ENCODE data around the gene ZIC1. TPM values are rescaled to one million over a fixed set of nuclear protein-coding genes. Genes with fewer than 3 reads are reported as not detected.

ZIC1 gene
- total RNA-seq, 1 experiment from 2014 or later, result not detected

GRCh38 chr3:147428754-147429153 is 19.6 kb downstream of the ZIC1 start:
- H3K79me2 ChIP-seq (ENCODE audit: insufficient read depth, low read length), result no peaks in the 10 kb centered on the region
- H3K27me3 ChIP-seq (ENCODE audit: insufficient read depth, low read length), result peaks cover 14% of the 10 kb centered on the region
- H3K4ac ChIP-seq (ENCODE audit: low read depth, low read length), result no peak overlapping the region
- no peaks in the 10 kb centered on the region for H3K9me3 Mint-ChIP-seq
- no peak overlapping the region for H2BK5ac ChIP-seq (ENCODE audit: insufficient read length, low read length)
- H2BK15ac ChIP-seq (ENCODE audit: low read depth, low read length), result no peak overlapping the region
- no peak overlapping the region for H3K4me3 Mint-ChIP-seq
- peaks cover 8 to 11% of the 10 kb centered on the region in 2 experiments for H3K4me1 Mint-ChIP-seq
- no peak overlapping the region for H2BK20ac ChIP-seq (ENCODE audit: low read depth, low read length, poor library complexity, severe bottlenecking)
- no peaks in the 10 kb centered on the region for H3K36me3 Mint-ChIP-seq (ENCODE audit: insufficient read depth in 1 of 3, low read depth in 3 of 3)
- H3K9ac ChIP-seq (ENCODE audit: extremely low read depth, insufficient read length, low read length), result no peak overlapping the region
- TF ChIP-seq CTCF (conservative IDR thresholded peaks at IDR 0.05), result no peak
- no peak overlapping the region for H3T11ph ChIP-seq (ENCODE audit: low read length)
- H2AFZ ChIP-seq (ENCODE audit: low read length), result no peak overlapping the region
- no peaks in the 10 kb centered on the region for H4K20me1 ChIP-seq (ENCODE audit: control insufficient read depth, insufficient read depth, insufficient read length)
- no peaks in the 10 kb centered on the region for H3K4me1 ChIP-seq (ENCODE audit: insufficient read depth, low read length)
- no CpG with 5 or more reads among the region's 2 CpGs for WGBS (ENCODE audit: extremely low coverage, insufficient read length, low lambda C conversion rate)
- no peak overlapping the region for H2BK12ac ChIP-seq (ENCODE audit: insufficient read length, low read depth, low read length)
- no peak overlapping the region for H3K18ac ChIP-seq (ENCODE audit: insufficient read length, low read depth, low read length)
- no peaks in the 10 kb centered on the region for H3K9me3 ChIP-seq (ENCODE audit: control insufficient read depth, low read depth, low read length)
- H4K5ac ChIP-seq (ENCODE audit: insufficient read length, low read depth, low read length), result no peak overlapping the region
- H3K27me3 Mint-ChIP-seq (ENCODE audit: low read depth), result peaks cover 65% of the 10 kb centered on the region
- H3K14ac ChIP-seq (ENCODE audit: insufficient read depth, low read length), result no peak overlapping the region
- H2AK5ac ChIP-seq (ENCODE audit: insufficient read length, low read length), result no peak overlapping the region
- H3K79me1 ChIP-seq (ENCODE audit: insufficient read depth, low read depth, low read length, poor library complexity, severe bottlenecking), result no peaks in the 10 kb centered on the region
- no peak for DNase-seq
- H4K8ac ChIP-seq (replicated peaks; ENCODE audit: insufficient read length, low read depth, low read length), result no peak overlapping the region
- no peak overlapping the region for H4K91ac ChIP-seq (ENCODE audit: insufficient read length, low read depth, low read length)
- H3K27ac Mint-ChIP-seq, result no peak overlapping the region
- no peak overlapping the region for H2BK120ac ChIP-seq (ENCODE audit: low read depth, low read length, poor library complexity, severe bottlenecking)
- H3K4me2 ChIP-seq (ENCODE audit: insufficient read depth, insufficient read length, low read length), result no peak overlapping the region
- peaks cover 5% of the 10 kb centered on the region for H3K23me2 ChIP-seq (ENCODE audit: insufficient read length, low read depth, low read length, poor library complexity, severe bottlenecking)
- H3K23ac ChIP-seq (ENCODE audit: insufficient read length, low read depth, low read length), result no peak overlapping the region
- no peak overlapping the region for H3K56ac ChIP-seq (ENCODE audit: insufficient read length, low read depth, low read length)
- no peak overlapping the region for H3K27ac ChIP-seq (ENCODE audit: insufficient read length, low read depth, low read length)
